ENCODE results near the gene THSD8.
A peak's percentile ranks its signal among the peaks of the same experiment; 100 is the strongest.

The THSD8 gene

GRCh38 chr19:12779162-12779993 is 22.5 kb upstream of the THSD8 start:
- DNase-seq (ENCODE audit: low read depth): no peak

- DNase-seq (ENCODE audit: low read depth): no peak
These were observed 19.8 kb upstream of the THSD8 start for GRCh38 chr19:12782174-12782423.

- peak; percentile 92 for DNase-seq (ENCODE audit: low read depth)
These were observed 19.2 kb upstream of the THSD8 start for GRCh38 chr19:12782424-12783290.

- DNase-seq (ENCODE audit: low read depth): no peak
These were observed 18.5 kb upstream of the THSD8 start for GRCh38 chr19:12783291-12783848.

DNA sequence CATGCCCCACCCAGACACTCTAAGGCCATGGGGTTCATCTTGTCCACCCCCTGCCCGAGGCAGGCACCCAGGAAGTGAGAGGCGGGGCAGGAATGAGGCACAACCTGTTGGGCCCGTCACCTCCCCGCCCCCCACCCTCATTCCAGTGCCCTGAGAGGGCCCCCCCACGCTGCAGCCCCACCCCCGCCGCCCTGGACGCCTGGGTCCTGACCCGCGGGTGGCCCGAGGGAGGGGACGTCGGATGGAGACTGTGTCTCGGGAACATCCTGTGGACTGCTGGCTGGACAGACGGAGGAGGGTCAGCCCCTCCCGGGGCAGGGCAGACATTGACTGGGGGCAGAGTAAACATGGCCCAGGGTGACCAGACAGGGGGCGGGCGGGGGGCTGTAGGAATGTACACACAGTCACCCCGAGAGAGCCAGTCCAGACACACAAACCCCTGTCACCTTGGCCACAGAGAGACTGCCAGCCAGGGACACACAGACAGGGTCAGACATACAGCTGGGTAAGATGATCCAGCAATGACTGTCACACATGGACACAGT is 17.9 kb upstream of the THSD8 start:
- DNase-seq (ENCODE audit: low read depth): no peak

- DNase-seq (ENCODE audit: low read depth): no peak
These were observed 17.4 kb upstream of the THSD8 start for GRCh38 chr19:12784394-12784870.

GRCh38 chr19:12784871-12785430 is 16.9 kb upstream of the THSD8 start:
- no peak for DNase-seq (ENCODE audit: low read depth)

DNA sequence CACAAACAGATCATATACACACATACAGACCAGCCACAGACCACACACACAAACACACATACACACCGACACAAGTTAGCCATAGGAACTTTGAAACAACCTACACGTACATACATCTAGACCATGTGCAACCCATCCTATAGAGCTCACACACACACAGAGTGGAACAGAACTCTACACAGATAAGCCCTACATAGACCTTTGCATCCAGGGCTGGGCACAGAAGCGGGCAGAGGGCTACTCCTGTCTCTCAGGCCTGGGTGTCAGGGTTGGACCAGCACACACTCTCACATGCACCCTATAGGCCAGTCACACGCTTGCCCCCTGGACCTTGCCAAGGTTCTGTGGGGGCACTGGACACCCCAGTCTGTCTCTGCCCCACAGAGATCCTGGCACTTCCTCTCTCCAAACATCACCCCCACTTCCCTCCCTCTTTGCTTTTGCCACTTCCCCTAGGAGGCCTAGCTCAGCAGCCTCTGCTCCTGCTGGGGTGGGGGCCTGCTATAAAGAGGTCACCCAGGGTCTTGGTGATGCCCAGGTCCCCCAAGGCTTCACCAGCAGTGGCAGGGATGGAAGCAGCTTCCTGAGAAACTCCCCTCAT is 16.3 kb upstream of the THSD8 start:
- DNase-seq (ENCODE audit: low read depth): no peak

DNA sequence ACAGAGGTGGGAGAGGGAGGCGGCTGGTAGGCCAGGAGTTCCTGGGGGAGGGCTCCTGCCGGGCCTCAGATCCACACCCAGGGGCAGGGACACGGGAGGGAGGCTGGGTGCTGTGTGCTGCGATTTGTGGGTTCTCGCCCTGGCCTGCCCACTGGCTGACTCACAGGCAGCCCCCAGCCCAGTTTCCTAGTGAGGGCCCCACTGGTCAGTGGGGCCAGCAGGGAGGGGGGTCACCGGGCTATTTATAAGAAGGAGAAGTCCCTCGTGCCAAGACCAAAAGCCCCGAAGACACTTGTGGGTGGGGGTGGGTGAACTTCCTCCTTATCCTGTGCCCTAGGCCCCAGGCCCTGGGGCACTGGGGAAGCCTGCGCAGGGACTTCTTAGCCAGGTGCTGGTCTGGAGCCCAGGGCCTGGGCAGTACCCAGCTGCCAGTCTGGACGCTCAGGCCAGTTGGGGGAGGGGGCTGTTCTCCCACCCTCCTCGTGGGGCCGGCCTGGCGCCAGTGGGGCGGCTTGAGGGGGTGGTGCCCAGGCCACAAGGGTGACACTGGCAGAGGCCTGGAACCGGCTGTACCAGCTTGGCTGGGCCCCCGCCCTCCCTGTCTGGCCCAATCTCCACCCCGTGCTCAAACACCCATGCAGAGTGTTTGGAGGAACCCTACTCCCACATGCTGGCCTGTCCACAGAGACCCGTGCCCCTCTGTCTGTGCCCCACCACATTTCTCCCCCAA is 15.6 kb upstream of the THSD8 start:
- DNase-seq (ENCODE audit: low read depth): no peak

DNA sequence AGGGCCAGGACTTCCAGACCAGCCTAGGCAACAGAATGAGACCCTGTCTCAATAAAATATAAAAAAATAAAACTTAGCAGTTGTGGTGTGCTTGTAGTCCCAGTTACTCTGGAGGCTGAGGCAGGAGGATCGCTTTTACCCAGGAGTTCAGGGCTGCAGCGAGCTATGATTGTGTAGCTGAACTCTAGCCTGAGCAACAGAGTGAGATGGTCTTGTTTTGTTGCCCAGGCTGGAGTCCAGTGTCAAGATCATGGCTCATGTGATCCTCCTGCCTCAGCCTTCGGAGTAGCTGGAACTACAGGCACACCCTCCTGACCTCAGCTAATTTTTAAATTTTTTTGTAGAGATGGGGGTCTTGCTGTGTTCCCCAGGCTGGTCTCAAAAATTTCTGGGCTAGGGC is 14.9 kb upstream of the THSD8 start:
- no peak for DNase-seq (ENCODE audit: low read depth)

DNA sequence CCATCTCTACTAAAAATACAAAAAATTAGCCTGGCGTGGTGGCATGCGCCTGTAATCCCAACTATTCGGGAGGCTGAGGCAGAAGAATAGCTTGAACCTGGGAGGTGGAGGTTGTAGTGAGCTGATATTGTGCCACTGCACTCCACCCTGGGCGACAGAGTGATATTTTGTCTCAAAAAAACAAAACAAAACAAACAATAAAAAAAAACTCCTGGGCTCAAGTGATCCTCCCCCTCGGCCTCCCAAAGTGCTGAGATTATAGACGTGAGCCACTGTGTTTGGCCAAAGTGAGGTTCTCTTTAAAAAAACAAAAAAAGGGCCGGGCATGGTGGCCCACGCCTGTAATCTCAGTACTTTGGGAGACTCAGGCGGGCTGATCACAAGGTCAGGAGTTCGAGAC is 14.4 kb upstream of the THSD8 start:
- no peak for DNase-seq (ENCODE audit: low read depth)

DNA sequence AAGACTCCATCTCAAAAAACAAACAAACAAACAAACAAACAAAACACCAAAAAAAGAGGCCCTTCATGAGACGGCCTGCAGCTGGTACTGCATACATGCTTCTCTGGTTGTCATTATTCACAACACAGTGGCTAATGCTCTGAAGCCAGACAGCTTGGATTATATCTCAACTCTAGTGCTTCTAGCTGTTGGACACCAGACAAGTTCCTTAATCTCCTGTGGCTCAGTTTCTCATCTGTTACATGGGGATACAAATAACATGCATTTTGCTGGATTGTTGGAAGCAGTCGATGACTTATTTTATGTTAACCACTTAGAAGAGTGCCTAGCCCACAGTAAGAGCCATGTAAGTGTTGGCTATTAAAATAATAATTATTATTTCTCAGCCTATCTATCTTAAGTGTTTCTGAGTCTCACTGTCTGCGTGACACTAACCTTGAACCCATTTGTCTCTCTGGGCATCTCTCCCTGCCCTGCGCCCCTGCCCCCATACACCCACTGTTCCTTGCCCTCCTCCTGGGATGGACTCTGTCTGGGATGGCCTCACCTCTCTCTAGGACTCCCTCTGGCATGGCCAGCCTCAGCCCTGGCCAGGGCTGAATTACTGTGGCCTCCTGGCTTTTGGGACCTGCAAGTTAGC is 13.7 kb upstream of the THSD8 start:
- DNase-seq (ENCODE audit: low read depth): no peak

DNA sequence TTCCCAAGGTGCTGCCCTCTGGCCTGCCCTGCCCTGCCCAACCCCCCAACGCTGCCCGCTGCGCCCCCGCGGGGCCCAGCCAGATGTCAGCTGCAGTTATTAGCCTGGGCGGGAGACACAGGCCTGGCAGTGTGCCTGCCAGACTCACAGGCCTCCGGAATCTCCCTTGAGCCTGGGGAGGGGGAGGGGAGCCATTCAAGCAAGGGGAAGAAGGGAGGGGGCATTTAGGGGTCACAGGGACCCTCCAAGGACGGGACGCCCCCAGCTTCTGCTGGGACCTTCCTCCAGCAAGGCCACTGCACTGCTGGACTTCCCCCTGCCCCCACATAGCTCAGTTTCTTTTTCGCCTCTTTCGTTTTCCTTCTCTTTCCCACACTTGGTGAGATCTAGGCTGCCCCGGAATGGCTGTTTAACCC is 13.2 kb upstream of the THSD8 start:
- no peak for DNase-seq (ENCODE audit: low read depth)

- no peak for DNase-seq (ENCODE audit: low read depth)
These were observed 12.6 kb upstream of the THSD8 start for GRCh38 chr19:12789098-12789903.

- DNase-seq (ENCODE audit: low read depth): peak; percentile 75
These were observed 11.8 kb upstream of the THSD8 start for GRCh38 chr19:12789904-12790619.

- DNase-seq (ENCODE audit: low read depth): no peak
These were observed 11.1 kb upstream of the THSD8 start for GRCh38 chr19:12790628-12791344.

GRCh38 chr19:12791345-12792050 is 10.4 kb upstream of the THSD8 start, which contains the start of gene JUNB:
Gene JUNB, plus strand, starts transcription at chr19:12791486. Its CDS starts 286 bp downstream, at chr19:12791772.
- peak; percentile 97 for DNase-seq (ENCODE audit: low read depth)
